GM18909 (cell line): ENCODE results near the gene PKD1L1.

Source experiments
- ATAC-seq: cut with Tn5 transposase; IDR thresholded peaks from one replicate; pipeline ENCODE4 v1.9.1; 2021; ENCODE audit warnings: mild to moderate bottlenecking; ENCODE audit not compliant: unreplicated experiment, poor library complexity

The PKD1L1 gene

DNA sequence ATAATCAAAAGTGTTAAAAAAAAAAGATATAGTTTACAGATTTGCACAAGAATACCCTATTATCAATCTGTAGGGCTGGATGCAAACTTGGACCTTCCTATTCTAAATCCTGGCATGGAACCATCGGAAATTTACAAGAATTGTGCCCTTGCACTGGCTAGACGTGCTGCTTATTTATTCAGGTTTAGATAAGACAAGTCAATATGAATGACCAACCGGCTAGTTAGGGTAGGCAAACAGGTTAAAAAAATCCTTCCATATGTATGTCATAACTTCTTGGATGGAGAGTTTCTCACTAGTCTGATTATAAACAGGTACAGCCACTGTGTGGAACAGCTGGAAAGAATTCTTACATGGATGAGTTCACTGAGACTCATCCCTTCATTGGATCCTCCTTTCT is 41.4 kb downstream of the PKD1L1 start:
- no peak for ATAC-seq

- ATAC-seq, result no peak
Observed at GRCh38 chr7:47905076-47905920, 43.0 kb downstream of the PKD1L1 start.

GRCh38 chr7:47902013-47902412 is 46.3 kb downstream of the PKD1L1 start:
- no peak for ATAC-seq

DNA sequence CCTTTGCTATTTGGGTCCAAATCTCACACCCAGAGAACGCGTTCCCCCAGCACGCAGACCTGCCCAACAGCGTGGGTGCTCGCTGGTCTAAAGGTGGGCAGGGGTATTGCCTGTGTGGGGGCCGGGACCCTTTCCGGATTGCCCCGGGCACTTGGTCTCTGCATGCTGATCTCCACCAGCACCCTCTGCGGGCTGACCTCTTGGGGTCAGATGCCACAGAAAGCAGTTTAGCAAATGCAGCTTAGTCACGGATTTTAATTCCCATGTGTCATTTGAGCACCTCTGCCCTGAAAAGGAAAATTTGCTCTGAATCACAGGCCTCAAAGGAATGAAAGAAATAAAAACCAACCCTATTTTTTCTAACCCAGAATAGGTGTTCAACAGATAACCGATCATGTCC is 46.7 kb downstream of the PKD1L1 start:
- no peak for ATAC-seq

GRCh38 chr7:47897831-47898230 is 50.4 kb downstream of the PKD1L1 start:
- ATAC-seq, result no peak

- ATAC-seq, result no peak
Observed at GRCh38 chr7:47896809-47897423, 51.4 kb downstream of the PKD1L1 start.

DNA sequence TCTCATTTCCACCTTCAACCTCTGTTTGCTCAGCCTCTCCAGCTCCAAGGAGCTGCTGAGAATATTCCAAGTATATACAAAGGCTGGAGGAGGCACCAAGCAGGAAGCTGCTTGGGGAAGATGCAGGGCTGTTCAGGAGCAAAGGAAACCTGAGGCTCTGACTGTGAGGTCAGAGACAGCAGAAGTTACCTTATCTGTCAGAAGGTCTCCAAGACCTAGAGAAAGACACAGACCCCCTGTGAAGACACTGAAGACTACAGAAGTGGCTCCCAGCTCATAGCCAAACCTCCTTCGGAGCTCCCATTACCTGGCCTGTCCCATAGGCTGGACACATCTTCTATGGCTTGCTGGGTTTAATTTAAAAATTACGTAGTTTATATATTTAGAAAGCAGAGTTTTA is 53.2 kb downstream of the PKD1L1 start:
- no peak for ATAC-seq

GRCh38 chr7:47893721-47894365 is 54.4 kb downstream of the PKD1L1 start:
- ATAC-seq, result no peak

- no peak for ATAC-seq
Observed at GRCh38 chr7:47893238-47893637, 55.0 kb downstream of the PKD1L1 start.

DNA sequence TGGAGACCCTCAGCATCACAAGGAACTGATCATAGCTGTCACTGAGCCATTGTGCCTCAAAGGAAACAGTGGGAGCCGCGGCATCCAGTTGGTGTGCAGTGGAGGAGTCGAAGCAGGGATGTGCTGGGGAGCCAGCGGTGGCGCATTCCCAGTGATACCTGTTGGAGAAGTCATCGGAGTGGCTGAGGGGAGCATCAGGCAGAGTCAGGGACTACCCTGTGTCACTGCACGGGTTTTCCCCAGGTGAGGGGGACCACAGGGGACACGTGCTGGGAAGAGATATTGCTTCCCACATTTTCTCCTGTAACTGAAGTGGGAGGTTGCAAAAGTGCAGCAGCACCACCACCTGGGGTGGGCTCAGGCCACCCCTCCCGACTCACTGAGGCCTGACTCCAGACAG is 57.7 kb downstream of the PKD1L1 start:
- no peak for ATAC-seq

GRCh38 chr7:47890125-47890524 is 58.1 kb downstream of the PKD1L1 start:
- ATAC-seq, result no peak

- no peak for ATAC-seq
Observed at GRCh38 chr7:47889723-47890122, 58.5 kb downstream of the PKD1L1 start.

GRCh38 chr7:47888371-47889265 is 59.6 kb downstream of the PKD1L1 start:
- no peak for ATAC-seq

DNA sequence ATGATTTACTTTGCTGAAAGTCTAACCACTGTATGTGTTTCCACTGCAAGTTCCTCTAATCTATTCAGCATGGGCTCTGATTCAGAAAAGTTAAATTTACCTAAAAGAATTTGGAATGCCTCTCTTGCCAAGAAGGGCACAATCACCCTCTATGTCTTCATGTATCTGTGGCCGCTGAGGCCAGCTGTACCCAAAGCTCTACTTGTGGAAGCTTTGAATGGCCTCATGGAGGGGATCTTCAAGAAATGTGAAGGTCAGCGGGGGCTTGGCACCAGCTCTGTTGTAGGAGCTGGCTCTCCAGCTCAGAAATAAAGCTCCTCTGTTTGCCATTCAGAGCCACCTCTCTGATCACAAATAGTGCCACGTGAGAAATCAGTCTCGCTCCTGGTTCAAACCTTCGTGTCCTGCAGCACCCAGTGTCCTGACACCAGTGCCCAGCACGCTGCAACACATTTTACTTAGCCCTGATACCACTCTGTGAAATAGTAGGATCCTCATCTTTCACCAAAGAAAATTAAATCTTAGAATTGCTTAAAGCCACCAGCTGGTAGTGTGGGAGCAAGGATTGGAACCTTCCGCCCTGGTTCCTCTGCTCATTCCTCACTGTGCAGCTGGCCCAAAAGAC is 61.1 kb downstream of the PKD1L1 start:
- ATAC-seq, result no peak

GRCh38 chr7:47885987-47886811 is 62.1 kb downstream of the PKD1L1 start:
- no peak for ATAC-seq

DNA sequence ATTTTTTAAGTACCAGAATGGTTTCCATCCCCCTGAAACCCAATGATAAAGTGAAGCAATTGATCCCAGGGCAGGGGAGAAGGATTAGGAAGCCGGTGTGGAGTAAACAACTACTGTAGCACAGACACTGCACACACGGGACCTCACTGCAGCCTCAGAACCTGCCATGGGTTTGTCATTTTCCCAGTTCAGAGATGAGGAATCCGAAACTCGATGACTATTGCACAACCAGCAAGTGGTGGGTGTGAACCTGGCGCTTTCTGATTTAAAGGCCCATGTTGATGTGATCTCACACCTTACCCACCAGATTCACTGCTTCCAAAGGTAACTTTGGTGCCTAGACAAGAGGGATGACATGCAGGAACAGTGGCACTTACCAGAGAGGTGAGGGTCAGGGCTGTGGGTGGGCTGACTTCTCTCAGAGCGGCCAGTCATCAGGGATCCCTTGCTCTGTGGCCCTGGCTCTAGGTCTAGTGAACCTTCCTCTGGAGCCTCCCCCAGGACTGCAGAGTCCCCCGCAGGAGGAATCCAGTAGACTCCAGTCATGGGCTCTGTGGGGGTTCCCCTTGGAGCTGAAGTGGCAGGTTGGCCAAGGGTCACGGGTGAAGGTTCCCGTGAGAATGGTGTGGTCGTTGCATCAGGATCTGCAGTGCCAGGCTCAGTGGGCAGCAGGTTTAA is 62.8 kb downstream of the PKD1L1 start:
- no peak for ATAC-seq

DNA sequence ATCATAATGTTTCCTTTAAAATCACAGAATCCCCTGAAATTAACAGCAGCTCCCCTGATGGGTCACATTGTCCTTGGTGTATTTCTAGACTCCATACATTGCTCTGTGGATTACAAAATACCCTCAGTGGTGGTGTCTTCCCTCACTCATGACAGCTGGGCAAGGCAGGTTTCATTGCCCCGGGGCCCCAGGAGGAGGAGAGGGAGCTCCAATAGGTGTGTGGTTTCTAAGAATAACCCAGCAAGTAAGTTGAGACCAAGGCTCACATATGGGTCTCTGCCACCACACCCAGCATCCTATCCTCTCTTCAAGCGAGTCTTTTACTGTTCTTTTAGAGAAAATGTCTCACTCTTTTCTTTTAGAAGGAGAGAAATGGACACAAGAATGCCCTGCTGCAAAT is 63.6 kb downstream of the PKD1L1 start:
- no peak for ATAC-seq

- no peak for ATAC-seq
Observed at GRCh38 chr7:47882635-47883034, 65.6 kb downstream of the PKD1L1 start.

DNA sequence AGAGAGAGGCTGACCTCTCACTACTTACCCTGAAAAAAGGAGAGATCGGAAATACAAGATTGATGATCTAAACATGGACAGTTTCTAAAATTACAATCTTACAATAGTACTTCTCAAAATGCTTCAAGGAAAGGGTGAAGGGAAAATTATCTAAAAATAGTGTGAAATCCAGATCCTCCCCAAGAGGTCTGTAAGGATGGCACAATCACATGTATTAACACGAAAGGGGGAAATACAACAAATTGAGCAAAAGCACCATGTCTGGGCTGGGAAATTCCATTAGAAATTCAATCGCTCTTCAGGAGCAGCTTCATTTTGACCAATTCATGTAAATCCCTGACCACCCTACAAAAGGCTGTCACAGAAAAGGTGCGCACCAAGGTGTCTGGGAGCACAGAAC is 67.0 kb downstream of the PKD1L1 start:
- ATAC-seq, result no peak
